HepG2 (cell line): Measurements from ENCODE around the gene BLOC1S4. TPM values are rescaled to one million over a fixed set of nuclear protein-coding genes. Genes with fewer than 3 reads are reported as not detected.

Experiments used
- ATAC-seq: fragments of 200-7000 bp; cut with Tn5 transposase; 3 replicates; pipeline ENCODE4 v1.9.1; 2020; ENCODE audit warnings: mild to moderate bottlenecking, moderate library complexity
- BruUV-seq: library from RNA; stranded (reverse); fragments of 400-500 nt; replicated peaks from 2 replicates; lab custom pipeline; 2021; lab: Mats Ljungman, UMichigan
- CTCF ChIA-PET: fragments of 300-600 bp; formaldehyde crosslinking; extraction: SDS; loops from one replicate; lab custom pipeline; 2021; ENCODE audit warnings: low total read pairs, inconsistent platforms, low intra/inter-chr PET ratio; lab: Yijun Ruan, JAX
- POLR2A ChIA-PET: fragments of 350-600 bp; sonication (Branson Sonifier 250); formaldehyde crosslinking; loops from one replicate; lab custom pipeline; 2020; ENCODE audit warnings: antibody characterized with exemption, inconsistent platforms; lab: Yijun Ruan, JAX
- DNase-seq: peaks from one replicate; pipeline ENCODE4 v3.0.0-alpha.2; 2015; ENCODE audit warnings: low spot score
- FAIRE-seq: peaks from 3 replicates; lab custom pipeline; 2011; peaks lifted over from hg19 to GRCh38; lab: Jason Lieb, UNC
- H2AFZ ChIP-seq: one replicate; pipeline ENCODE4 v1.6.1; 2011; ENCODE audit warnings: low read length, inconsistent platforms
- H3K27ac ChIP-seq: fragments of 300-600 bp; 3 replicates; pipeline ENCODE4 v1.8.0; 2011; ENCODE audit warnings: mixed run types, mild to moderate bottlenecking, mixed read lengths, low read length, inconsistent platforms; ENCODE audit not compliant: insufficient read depth; ENCODE audit errors: extremely low read length
- H3K27me3 ChIP-seq, 2 experiments: fragments of 200-600 bp in 1 of 2; 2 replicates in 1 of 2; 3 replicates in 1 of 2; pipeline versions ENCODE4 v1.6.0 to v1.8.0; 2011; ENCODE audit warnings: low read length in 2 of 2, mild to moderate bottlenecking in 2 of 2, moderate library complexity in 2 of 2, inconsistent platforms in 1 of 2; ENCODE audit not compliant: insufficient read depth in 2 of 2, control insufficient read depth in 1 of 2
- H3K36me3 ChIP-seq, 2 experiments: fragments of 200-600 bp in 1 of 2; replicated peaks in 1 of 2; 2 replicates in 1 of 2; 3 replicates in 1 of 2; pipeline versions ENCODE4 v1.5.1 to v1.8.0; 2011; ENCODE audit warnings: low read length in 2 of 2, inconsistent platforms in 1 of 2; ENCODE audit not compliant: insufficient read depth in 2 of 2, control insufficient read depth in 1 of 2
- H3K4me1 ChIP-seq: 2 replicates; pipeline ENCODE4 v1.5.1; 2012; ENCODE audit warnings: low read length, inconsistent platforms; ENCODE audit not compliant: insufficient read depth
- H3K4me2 ChIP-seq: 2 replicates; pipeline ENCODE4 v1.6.0; 2011; ENCODE audit warnings: low read depth, low read length, inconsistent platforms
- H3K4me3 ChIP-seq, 3 experiments: fragments of 200-600 bp in 1 of 3; sonication (generic), shearing (Covaris generic) in 1 of 3; replicated peaks in 1 of 3; 2 replicates each; pipeline ENCODE4 v1.5.1; 2011 to 2016; ENCODE audit warnings: low read length in 3 of 3, inconsistent platforms in 2 of 3, low read depth in 2 of 3, mild to moderate bottlenecking in 2 of 3, control low read depth in 1 of 3, mixed read lengths in 1 of 3; ENCODE audit not compliant: insufficient read depth in 1 of 3
- H3K79me2 ChIP-seq: one replicate; pipeline ENCODE4 v1.6.1; 2011; ENCODE audit warnings: low read length, inconsistent platforms; ENCODE audit not compliant: insufficient read depth
- H3K9ac ChIP-seq: 2 replicates; pipeline ENCODE4 v1.6.0; 2011; ENCODE audit warnings: mild to moderate bottlenecking, low read depth, low read length, inconsistent platforms; ENCODE audit not compliant: insufficient read depth
- H3K9me3 ChIP-seq: 2 replicates; pipeline ENCODE4 v1.5.1; 2012; ENCODE audit warnings: mild to moderate bottlenecking, low read length
- H4K20me1 ChIP-seq: 2 replicates; pipeline ENCODE4 v1.6.0; 2011; ENCODE audit warnings: inconsistent platforms, mild to moderate bottlenecking, low read length, moderate library complexity; ENCODE audit not compliant: insufficient read depth
- DMAP1 ChIP-seq: IDR thresholded peaks from 2 replicates; pipeline ENCODE4 v1.6.1; 2016
- HNRNPL ChIP-seq: fragments of 200-400 bp; formaldehyde crosslinking; IDR thresholded peaks from 2 replicates; pipeline ENCODE4 v1.6.1; 2017; ENCODE audit warnings: mild to moderate bottlenecking, low read depth, low read length
- MEF2D ChIP-seq: sonication (generic); formaldehyde crosslinking; IDR thresholded peaks from 2 replicates; pipeline ENCODE4 v1.5.1; 2020; ENCODE audit warnings: mild to moderate bottlenecking, missing genetic modification reagents
- MLX ChIP-seq: IDR thresholded peaks from 2 replicates; pipeline ENCODE4 v1.6.1; 2016
- MYC ChIP-seq: sonication (generic); formaldehyde crosslinking; IDR thresholded peaks from 2 replicates; pipeline ENCODE4 v1.9.0; 2021; ENCODE audit warnings: missing genetic modification reagents, borderline replicate concordance
- SRF ChIP-seq: IDR thresholded peaks from 2 replicates; pipeline ENCODE4 v1.6.1; 2011; ENCODE audit warnings: mild to moderate bottlenecking, low read depth, low read length, moderate library complexity
- SYNCRIP ChIP-seq: fragments of 200-400 bp; formaldehyde crosslinking; IDR thresholded peaks from 2 replicates; pipeline ENCODE4 v1.6.1; 2018; ENCODE audit warnings: mild to moderate bottlenecking, low read depth, low read length; ENCODE audit not compliant: insufficient read depth
- ZBTB33 ChIP-seq: sonication (generic); formaldehyde crosslinking; IDR thresholded peaks from 2 replicates; pipeline ENCODE4 v1.4.0; 2020; ENCODE audit warnings: missing genetic modification reagents
- ZBTB7B ChIP-seq: sonication (generic); formaldehyde crosslinking; IDR thresholded peaks from 2 replicates; pipeline ENCODE4 v1.4.0; 2020; ENCODE audit warnings: missing genetic modification reagents
- ZNF281 ChIP-seq: sonication (generic); formaldehyde crosslinking; IDR thresholded peaks from 2 replicates; pipeline ENCODE4 v1.4.0; 2020; ENCODE audit warnings: missing genetic modification reagents, borderline replicate concordance
- ZNF335 ChIP-seq: sonication (generic); formaldehyde crosslinking; IDR thresholded peaks from 2 replicates; pipeline ENCODE4 v1.4.0; 2020; ENCODE audit warnings: missing genetic modification reagents
- ZNF496 ChIP-seq: sonication (generic); formaldehyde crosslinking; IDR thresholded peaks from 2 replicates; pipeline ENCODE4 v1.8.1; 2023; ENCODE audit warnings: mild to moderate bottlenecking, moderate library complexity, missing genetic modification reagents; ENCODE audit not compliant: insufficient replicate concordance
- ZNF687 ChIP-seq: sonication (generic); formaldehyde crosslinking; IDR thresholded peaks from 2 replicates; pipeline ENCODE4 v1.5.1; 2020; ENCODE audit warnings: mild to moderate bottlenecking, missing genetic modification reagents, moderate library complexity
- WGBS: methylation state at CpG from one replicate; pipeline ENCODE4 v1.1.6; 2017; ENCODE audit warnings: low lambda C conversion rate; 5-methylcytosine and 5-hydroxymethylcytosine counted together
- in situ Hi-C: cut with HindIII; loops from 2 replicates; pipeline ENCODE4 v1.10.0; 2017; ENCODE audit warnings: low pct_unique_long_range_greater_than_20kb; ENCODE audit not compliant: extremely low pct_ligation_motif_present
- intact Hi-C: fragments of 100-400 bp; cut with micrococcal nuclease; formaldehyde crosslinking; loops from one replicate; pipeline ENCODE4 v1.10.0; 2022; ENCODE audit not compliant: unreplicated experiment
- polyA plus RNA-seq, 8 experiments: library from polyadenylated mRNA; depleted of rRNA in 3 of 8; stranded (reverse) in 7 of 8; unstranded in 1 of 8; fragments of >200 nt; fragmentation: Illumina TruSeq in 4 of 8; extraction: Trizol in 4 of 8; gene quantifications; 2 replicates each; pipeline versions ENCODE4 v1.2.1 to v1.2.3, GENCODE V29; 2011 to 2016; ENCODE audit warnings: low read depth in 4 of 8, missing spikeins in 1 of 8, mixed read lengths in 1 of 8; ENCODE audit not compliant: insufficient read depth in 1 of 8
- total RNA-seq, 5 experiments: library from RNA; depleted of rRNA; stranded (reverse); fragments of >200 nt; fragmentation: Illumina TruSeq; extraction: Trizol; gene quantifications; 2 replicates each; pipeline ENCODE4 v1.2.3, GENCODE V29; 2016; ENCODE audit warnings: low read depth in 1 of 5

BLOC1S4 gene
- total and polyA plus RNA-seq, 2 of the 13 experiments (the other 11 are each of a cell fraction or from before 2014, with no cell fraction given): 15.5 to 20.9 TPM

- H3K4me1 ChIP-seq: peaks cover 48% of the 10 kb centered on the region
- FAIRE-seq (no peak), ATAC-seq (peak; percentile 90), DNase-seq (no peak)
- in situ Hi-C loops (no loop called here), intact Hi-C loops (loop anchor here (5.0 kb wide), 1 partner anchor 40 kb away; no protein-coding TSS in a partner anchor)
- H3K9me3 ChIP-seq: no peaks in the 10 kb centered on the region
- H2AFZ ChIP-seq: no peak overlapping the region
- 64% methylated on average over 34 of the region's 35 CpGs for WGBS
- H3K9ac ChIP-seq: no peak overlapping the region
- no TSS peak for BruUV-seq
- H3K4me3 ChIP-seq: peak overlapping the region in 1 of 3 experiments; percentile 23; a peak in 2 of 6 replicates
- H3K27me3 ChIP-seq: no peaks in the 10 kb centered on the region
- H3K36me3 ChIP-seq: no peaks in the 10 kb centered on the region
- ChIA-PET CTCF (no interaction called here), POLR2A (no interaction called here)
- H3K79me2 ChIP-seq: no peaks in the 10 kb centered on the region
- H3K27ac ChIP-seq: no peak overlapping the region
- peak overlapping the region; percentile 56 for H3K4me2 ChIP-seq
- H4K20me1 ChIP-seq: no peaks in the 10 kb centered on the region
- TF ChIP-seq ZBTB7B (CRISPR knock-in tag): 0 out of 2 replicates have a peak, but pooled peaks have one; percentile 28
- TF ChIP-seq SYNCRIP: no peak
- TF ChIP-seq MYC (CRISPR knock-in tag): no peak
- peak; percentile 82 for TF ChIP-seq ZBTB33 (CRISPR knock-in tag)
- TF ChIP-seq HNRNPL: peak; percentile 90
- TF ChIP-seq ZNF335 (CRISPR knock-in tag): no peak
- TF ChIP-seq ZNF687: peak; percentile 51
- no peak for TF ChIP-seq MEF2D (CRISPR knock-in tag)
- TF ChIP-seq MLX (CRISPR knock-in tag): no peak
- TF ChIP-seq SRF: no peak
- TF ChIP-seq DMAP1 (CRISPR knock-in tag): no peak
- peak; percentile 40; the same call in 1 of the 2 replicates for TF ChIP-seq ZNF281
- TF ChIP-seq ZNF496 (CRISPR knock-in tag): no peak
These were observed 46.0 kb downstream of the BLOC1S4 start for GRCh38 chr4:6761649-6762615.
